Right cardiac atrium (tissue), 5 donors: ENCODE results near the gene POLQ. TPM values are rescaled to one million over a fixed set of nuclear protein-coding genes. Genes with fewer than 3 reads are reported as not detected.
"Not testable (repeated sequence)": the region's sequence is repeated elsewhere in the genome, so short reads cannot be mapped to it uniquely, and the experiment has no call there.

Source experiments
- ATAC-seq, 2 donors: fragments of 200-7000 bp; cut with Tn5 transposase; one replicate each; pipeline versions ENCODE4 v1.8.0 to v1.9.1; 2020; ENCODE audit warnings: moderate library complexity in 2 of 2, mild to moderate bottlenecking in 1 of 2
- DNase-seq, 3 donors: peaks; one replicate each; pipeline ENCODE4 v3.0.0-alpha.2; 2020
- H3K27ac ChIP-seq: one replicate; pipeline ENCODE4 v1.5.1; 2013; ENCODE audit warnings: mild to moderate bottlenecking, low read length, control low read depth, moderate library complexity
- H3K27me3 ChIP-seq: one replicate; pipeline ENCODE4 v1.6.1; 2013; ENCODE audit not compliant: control insufficient read depth, insufficient read depth
- H3K4me1 ChIP-seq: one replicate; pipeline ENCODE4 v1.6.1; 2013; ENCODE audit warnings: low read length; ENCODE audit not compliant: control insufficient read depth, insufficient read depth
- H3K4me3 ChIP-seq: one replicate; pipeline ENCODE4 v1.5.1; 2013; ENCODE audit warnings: low read length, control low read depth
- H3K9me3 ChIP-seq: one replicate; pipeline ENCODE4 v1.6.1; 2013; ENCODE audit warnings: low read length; ENCODE audit not compliant: control insufficient read depth
- WGBS: extraction: QIAGEN DNeasy Blood & Tissue Kit; methylation state at CpG from one replicate; pipeline ENCODE4 v1.1.7; 2013; 5-methylcytosine and 5-hydroxymethylcytosine counted together
- intact Hi-C, 4 donors: fragments of 100-400 bp; cut with DNase I; formaldehyde crosslinking; loops; one replicate each; pipeline versions ENCODE4 v1.11.0 to v1.14.0; 2022 to 2023
- polyA plus RNA-seq: library from polyadenylated mRNA; stranded (reverse); fragments of 200-250 nt; gene quantifications from one replicate; pipeline ENCODE4 v1.2.3, GENCODE V29; 2013
- total RNA-seq, 4 donors: library from RNA; stranded (reverse); fragmentation: NEBNext Ultra II Directional; extraction: Animal tissue kit (Norgen Biotek cat#: 25700); gene quantifications; one replicate each; pipeline ENCODE4 v1.2.1, GENCODE V29; 2021
- donor health status: healthy with polysubstance abuse.
- donor health status: DM: no; HTN: yes; CAD: no.
- donor health status: DM: no; HTN: no; CAD: no.
- donor health status: DM: no; HTN: yes; CAD: no; lungs with severe emphysema.
- donor health status: DM: yes; HTN: yes; CAD: no.

POLQ gene
- total and polyA plus RNA-seq, 5 donors, result 0.16 to 0.89 (median 0.68) TPM

- whole genome bisulfite sequencing, result 63% methylated on average over 3 of the region's 3 CpGs
- H3K27ac ChIP-seq, result no peak overlapping the region
- intact Hi-C loops, result no loop called here
- DNase-seq (no peak), ATAC-seq (no peak)
- H3K9me3 ChIP-seq, result no peaks in the 10 kb centered on the region
- H3K27me3 ChIP-seq, result no peaks in the 10 kb centered on the region
- no peaks in the 10 kb centered on the region for H3K4me1 ChIP-seq
- no peak overlapping the region for H3K4me3 ChIP-seq
Observed at GRCh38 chr3:121481106-121481880, 64.5 kb downstream of the POLQ start.

GRCh38 chr3:121477589-121477988 is 68.2 kb downstream of the POLQ start:
- Histone ChIP-seq H3K27ac (no peak overlapping the region), H3K9me3 (no peaks in the 10 kb centered on the region), H3K27me3 (no peaks in the 10 kb centered on the region), H3K4me1 (no peaks in the 10 kb centered on the region), H3K4me3 (no peak overlapping the region)
- ATAC-seq (no peak), DNase-seq (no peak)
- 89% methylated on average over 5 of the region's 5 CpGs for WGBS
- intact Hi-C loops, result no loop called here

GRCh38 chr3:121473001-121473400 is 72.8 kb downstream of the POLQ start:
- intact Hi-C loops, result no loop called here
- Histone ChIP-seq H3K4me3 (no peak overlapping the region), H3K27ac (no peak overlapping the region), H3K27me3 (no peaks in the 10 kb centered on the region), H3K4me1 (no peaks in the 10 kb centered on the region), H3K9me3 (no peaks in the 10 kb centered on the region)
- no peak for ATAC-seq
- WGBS, result 95% methylated on average over 2 of the region's 2 CpGs
- no peak for DNase-seq

- intact Hi-C loops, result no loop called here
- ATAC-seq (no peak), DNase-seq (no peak)
- Histone ChIP-seq H3K4me1 (no peaks in the 10 kb centered on the region), H3K4me3 (no peak overlapping the region), H3K27me3 (no peaks in the 10 kb centered on the region), H3K9me3 (no peaks in the 10 kb centered on the region), H3K27ac (no peak overlapping the region)
- WGBS, result 90% methylated on average over 2 of the region's 2 CpGs
Observed at GRCh38 chr3:121467085-121467484, 78.7 kb downstream of the POLQ start.

GRCh38 chr3:121463745-121464144 is 82.0 kb downstream of the POLQ start:
- H3K4me1 ChIP-seq, result no peaks in the 10 kb centered on the region
- no peak overlapping the region for H3K27ac ChIP-seq
- no peaks in the 10 kb centered on the region for H3K9me3 ChIP-seq
- intact Hi-C loops, result no loop called here
- ATAC-seq (no peak), DNase-seq (no peak)
- H3K4me3 ChIP-seq, result no peak overlapping the region
- no peaks in the 10 kb centered on the region for H3K27me3 ChIP-seq

GRCh38 chr3:121462565-121462964 is 83.2 kb downstream of the POLQ start:
- WGBS, result 98% methylated on average over 3 of the region's 3 CpGs

GRCh38 chr3:121451752-121452151 is 94.0 kb downstream of the POLQ start:
- intact Hi-C loops, H3K9me3 ChIP-seq, H3K27ac ChIP-seq, H3K4me1 ChIP-seq, H3K27me3 ChIP-seq, H3K4me3 ChIP-seq, ATAC-seq: not testable (repeated sequence)
- WGBS, result 89% methylated on average over 12 of the region's 12 CpGs
- peak in 1 of 3 donors; percentile 43 for DNase-seq

More at GRCh38 chr3:121462565-121462964, 83.2 kb downstream of the POLQ start:
- ATAC-seq (no peak), DNase-seq (no peak)
- H3K27ac ChIP-seq, result no peak overlapping the region
- H3K27me3 ChIP-seq, result no peaks in the 10 kb centered on the region
- no peaks in the 10 kb centered on the region for H3K4me1 ChIP-seq
- intact Hi-C loops, result no loop called here
- H3K9me3 ChIP-seq, result no peaks in the 10 kb centered on the region
- H3K4me3 ChIP-seq, result no peak overlapping the region

GRCh38 chr3:121443456-121443855 is 102.3 kb downstream of the POLQ start:
- no peak for DNase-seq
- no peak overlapping the region for H3K4me3 ChIP-seq

GRCh38 chr3:121436641-121437040 is 109.1 kb downstream of the POLQ start:
- no peak overlapping the region for H3K27ac ChIP-seq
- WGBS, result 72% methylated on average over 3 of the region's 3 CpGs
- no peak overlapping the region for H3K4me3 ChIP-seq
- DNase-seq (no peak), ATAC-seq (no peak)
- H3K4me1 ChIP-seq, result no peaks in the 10 kb centered on the region
- H3K9me3 ChIP-seq, result no peaks in the 10 kb centered on the region
- no peaks in the 10 kb centered on the region for H3K27me3 ChIP-seq
- intact Hi-C loops, result no loop called here

More at GRCh38 chr3:121443456-121443855, 102.3 kb downstream of the POLQ start:
- 87% methylated on average over 1 of the region's 1 CpG for WGBS
- Histone ChIP-seq H3K27me3 (no peaks in the 10 kb centered on the region), H3K4me1 (no peaks in the 10 kb centered on the region), H3K9me3 (no peaks in the 10 kb centered on the region), H3K27ac (no peak overlapping the region)
- intact Hi-C loops, result no loop called here
- no peak for ATAC-seq

GRCh38 chr3:121436074-121436473 is 109.7 kb downstream of the POLQ start:
- H3K27me3 ChIP-seq, result no peaks in the 10 kb centered on the region
- no peak overlapping the region for H3K27ac ChIP-seq
- 97% methylated on average over 2 of the region's 2 CpGs for WGBS
- no peaks in the 10 kb centered on the region for H3K9me3 ChIP-seq
- H3K4me3 ChIP-seq, result no peak overlapping the region
- no peaks in the 10 kb centered on the region for H3K4me1 ChIP-seq
- intact Hi-C loops, result no loop called here
- DNase-seq, result no peak
- no peak for ATAC-seq

GRCh38 chr3:121431726-121432517 is 113.9 kb downstream of the POLQ start:
- Histone ChIP-seq H3K27ac (no peak overlapping the region), H3K4me3 (peak overlapping the region; percentile 68), H3K27me3 (no peaks in the 10 kb centered on the region), H3K9me3 (no peaks in the 10 kb centered on the region), H3K4me1 (no peaks in the 10 kb centered on the region)
- 61% methylated on average over 5 of the region's 5 CpGs for WGBS
- ATAC-seq (peak; percentile 57 to 61), DNase-seq (no peak)
- intact Hi-C loops, result no loop called here
